Stimulated activated CD8-positive, alpha-beta memory T cell treated with anti-CD3 and anti-CD28 coated beads, Interleukin-2, amount 100 ng/mL, for 48 hours (primary cell): ENCODE data around the gene MIOX.
A peak's percentile ranks its signal among the peaks of the same experiment; 100 is the strongest.

Experiments
- DNase-seq, 2 donors: peaks; one replicate each; pipeline ENCODE4 v3.0.0-alpha.2; 2020; ENCODE audit warnings: low read depth in 2 of 2

The MIOX gene

GRCh38 chr22:50473088-50473487 lies 13.6 kb upstream of the MIOX start:
- peak; percentile 35 to 46 for DNase-seq

GRCh38 chr22:50473855-50474671 lies 12.6 kb upstream of the MIOX start:
- peak in 1 of 2 donors; percentile 37 for DNase-seq

GRCh38 chr22:50474710-50475651 lies 11.7 kb upstream of the MIOX start, which contains the start of gene SBF1:
Gene SBF1, minus strand, starts transcription at chr22:50475035. Its CDS starts 195 bp downstream, at chr22:50474840.
- peak; percentile 85 to 88 for DNase-seq

GRCh38 chr22:50475652-50476002 lies 11.0 kb upstream of the MIOX start:
- DNase-seq, result no peak

- no peak for DNase-seq
Measured at GRCh38 chr22:50476868-50477267, 9.8 kb upstream of the MIOX start.

GRCh38 chr22:50477923-50478322 lies 8.7 kb upstream of the MIOX start:
- DNase-seq, result no peak

- no peak for DNase-seq
Measured at GRCh38 chr22:50479721-50480120, 6.9 kb upstream of the MIOX start.

GRCh38 chr22:50481045-50481439 lies 5.6 kb upstream of the MIOX start:
- DNase-seq, result no peak

- peak; percentile 43 to 49 for DNase-seq
Measured at GRCh38 chr22:50481440-50482106, 5.1 kb upstream of the MIOX start, which contains the start of gene ADM2. Gene ADM2, plus strand, starts transcription at chr22:50481543. Its CDS starts 305 bp downstream, at chr22:50481848.

GRCh38 chr22:50482107-50483074 lies 4.3 kb upstream of the MIOX start:
- no peak for DNase-seq

- DNase-seq, result no peak
Measured at GRCh38 chr22:50483106-50483505, 3.6 kb upstream of the MIOX start.

- DNase-seq, result no peak
Measured at GRCh38 chr22:50483556-50483955, 3.1 kb upstream of the MIOX start.

- no peak for DNase-seq
Measured at GRCh38 chr22:50483977-50484853, 2.4 kb upstream of the MIOX start.

GRCh38 chr22:50485221-50486131 lies 1.2 kb upstream of the MIOX start:
- DNase-seq, result no peak

GRCh38 chr22:50487290-50488005 lies 789 bp downstream of the MIOX start:
- no peak for DNase-seq

- DNase-seq, result no peak
Measured at GRCh38 chr22:50488006-50488677, 1.5 kb downstream of the MIOX start.

GRCh38 chr22:50488886-50489285 lies 2.2 kb downstream of the MIOX start:
- DNase-seq, result no peak
